T47D (cell line): Measurements from ENCODE around the gene PARD3.
A peak's percentile ranks its signal among the peaks of the same experiment; 100 is the strongest.

Experiments
- DNase-seq, 2 experiments: peaks; one replicate each; pipeline versions ENCODE4 v3.0.0 to v3.0.0-alpha.2; 2011 to 2012; ENCODE audit warnings: low read depth in 1 of 2, low spot score in 1 of 2
- JUND ChIP-seq: IDR thresholded peaks from 2 replicates; pipeline ENCODE4 v1.6.1; 2012; ENCODE audit warnings: low read depth
- in situ Hi-C: cut with HindIII; loops from 2 replicates; pipeline ENCODE4 v1.10.0; 2016; ENCODE audit warnings: low sequenced_read_pairs, low pct_unique_long_range_greater_than_20kb

PARD3 gene

GRCh38 chr10:34088208-34088794, 726.8 kb downstream of the PARD3 start:
- in situ Hi-C loops: no loop called here
- no peak for TF ChIP-seq JUND
- DNase-seq: no peak

- TF ChIP-seq JUND: no peak
- no peak for DNase-seq
- in situ Hi-C loops: no loop called here
Observed at GRCh38 chr10:34087095-34087418, 728.0 kb downstream of the PARD3 start.

- in situ Hi-C loops: no loop called here
- no peak for DNase-seq
- no peak for TF ChIP-seq JUND
Observed at GRCh38 chr10:34083567-34083966, 731.5 kb downstream of the PARD3 start.

GRCh38 chr10:34081948-34082347, 733.1 kb downstream of the PARD3 start:
- peak in 1 of 2 experiments; percentile 25 for DNase-seq
- no peak for TF ChIP-seq JUND
- in situ Hi-C loops: no loop called here

- no peak for TF ChIP-seq JUND
- in situ Hi-C loops: no loop called here
- no peak for DNase-seq
Observed at GRCh38 chr10:34081347-34081743, 733.8 kb downstream of the PARD3 start.

- no peak for DNase-seq
- no peak for TF ChIP-seq JUND
- in situ Hi-C loops: no loop called here
Observed at GRCh38 chr10:34080485-34081346, 734.4 kb downstream of the PARD3 start.

- TF ChIP-seq JUND: no peak
- no peak for DNase-seq
- in situ Hi-C loops: no loop called here
Observed at GRCh38 chr10:34079702-34080484, 735.2 kb downstream of the PARD3 start.

- no peak for DNase-seq
- in situ Hi-C loops: no loop called here
- TF ChIP-seq JUND: no peak
Observed at GRCh38 chr10:34078745-34079470, 736.2 kb downstream of the PARD3 start.

- DNase-seq: no peak
- no peak for TF ChIP-seq JUND
- in situ Hi-C loops: no loop called here
Observed at GRCh38 chr10:34078017-34078744, 736.9 kb downstream of the PARD3 start.

- no peak for TF ChIP-seq JUND
- no peak for DNase-seq
- in situ Hi-C loops: no loop called here
Observed at GRCh38 chr10:34076443-34076842, 738.7 kb downstream of the PARD3 start.

GRCh38 chr10:34075254-34075926, 739.7 kb downstream of the PARD3 start:
- in situ Hi-C loops: no loop called here
- TF ChIP-seq JUND: no peak
- no peak for DNase-seq
